Thoracic aorta (tissue), 2 donors: ENCODE data around the gene DUOX1. TPM values are rescaled to one million over a fixed set of nuclear protein-coding genes. Genes with fewer than 3 reads are reported as not detected.

ENCODE experiments used
- ATAC-seq: fragments of 150-250 bp; one replicate; pipeline ENCODE4 v1.8.0; 2017; ENCODE audit warnings: low read depth; ENCODE audit not compliant: insufficient number of reproducible peaks, low FRiP score
- DNase-seq: peaks from one replicate; pipeline ENCODE4 v3.0.0-alpha.2; 2020; ENCODE audit warnings: low spot score
- H3K27ac ChIP-seq, 2 donors: fragments of 200-600 bp; sonication (generic); 1 replicate in 1 of 2; 2 replicates in 1 of 2; pipeline ENCODE4 v1.5.1; 2016; ENCODE audit warnings: mild to moderate bottlenecking in 2 of 2, moderate library complexity in 2 of 2
- H3K27me3 ChIP-seq: fragments of 200-600 bp; sonication (generic); replicated peaks from 2 replicates; pipeline ENCODE4 v1.6.0; 2016; ENCODE audit warnings: mild to moderate bottlenecking; ENCODE audit not compliant: insufficient read depth
- H3K36me3 ChIP-seq: fragments of 200-600 bp; sonication (generic); one replicate; pipeline ENCODE4 v1.5.1; 2016
- H3K4me1 ChIP-seq, 2 donors: fragments of 200-600 bp; sonication (generic); 1 replicate in 1 of 2; 2 replicates in 1 of 2; pipeline versions ENCODE4 v1.5.1 to v1.6.0; 2016; ENCODE audit warnings: low read depth in 2 of 2, mild to moderate bottlenecking in 1 of 2; ENCODE audit not compliant: control insufficient read depth in 1 of 2
- H3K4me3 ChIP-seq: fragments of 200-600 bp; sonication (generic); 2 replicates; pipeline ENCODE4 v1.5.1; 2016; ENCODE audit warnings: mild to moderate bottlenecking
- H3K9me3 ChIP-seq: fragments of 200-600 bp; sonication (generic); 2 replicates; pipeline ENCODE4 v1.5.1; 2016
- CTCF ChIP-seq: fragments of 200-600 bp; sonication (generic); IDR thresholded peaks from one replicate; pipeline ENCODE4 v1.5.1; 2019; ENCODE audit warnings: antibody characterized with exemption
- total RNA-seq, 2 donors: library from RNA; depleted of rRNA; stranded (reverse); fragments of >200 nt; gene quantifications; one replicate each; pipeline versions ENCODE4 v1.1.0 to v1.2.3, GENCODE V29; 2016

The DUOX1 gene
- total RNA-seq, 2 donors from 2014 or later, result 0.56 to 0.68 TPM

- no peak for DNase-seq
- H3K4me1 ChIP-seq, result peaks cover 9 to 17% of the 10 kb centered on the region in 2 donors
- no peak overlapping the region for H3K4me3 ChIP-seq
- no peak for TF ChIP-seq CTCF
- H3K9me3 ChIP-seq, result no peaks in the 10 kb centered on the region
- peaks cover 9% of the 10 kb centered on the region for H3K27me3 ChIP-seq
- H3K36me3 ChIP-seq, result no peaks in the 10 kb centered on the region
- no peak for ATAC-seq
- H3K27ac ChIP-seq, result no peak overlapping the region
These were observed 9.5 kb upstream of the DUOX1 start for GRCh38 chr15:45120081-45120972.

- no peak for DNase-seq
- Histone ChIP-seq H3K4me1 (peaks cover 9 to 17% of the 10 kb centered on the region in 2 donors), H3K9me3 (no peaks in the 10 kb centered on the region), H3K27ac (no peak overlapping the region), H3K27me3 (peaks cover 6% of the 10 kb centered on the region), H3K4me3 (no peak overlapping the region), H3K36me3 (no peaks in the 10 kb centered on the region)
- TF ChIP-seq CTCF, result no peak
- no peak for ATAC-seq
These were observed 8.8 kb upstream of the DUOX1 start for GRCh38 chr15:45121020-45121419.

GRCh38 chr15:45121706-45122417 lies 7.9 kb upstream of the DUOX1 start:
- DNase-seq (no peak), ATAC-seq (no peak)
- H3K27me3 ChIP-seq, result no peaks in the 10 kb centered on the region
- no peak overlapping the region for H3K4me3 ChIP-seq
- no peak for TF ChIP-seq CTCF
- H3K27ac ChIP-seq, result no peak overlapping the region
- peaks cover 4 to 10% of the 10 kb centered on the region in 2 donors for H3K4me1 ChIP-seq
- no peaks in the 10 kb centered on the region for H3K36me3 ChIP-seq
- H3K9me3 ChIP-seq, result no peaks in the 10 kb centered on the region

GRCh38 chr15:45122719-45123118 lies 7.1 kb upstream of the DUOX1 start:
- H3K4me1 ChIP-seq, result peaks cover 0 to 2% of the 10 kb centered on the region in 2 donors
- H3K4me3 ChIP-seq, result no peak overlapping the region
- H3K36me3 ChIP-seq, result no peaks in the 10 kb centered on the region
- DNase-seq, result no peak
- H3K9me3 ChIP-seq, result no peaks in the 10 kb centered on the region
- H3K27me3 ChIP-seq, result no peaks in the 10 kb centered on the region
- no peak overlapping the region for H3K27ac ChIP-seq
- TF ChIP-seq CTCF, result no peak
- ATAC-seq, result no peak

- Histone ChIP-seq H3K9me3 (no peaks in the 10 kb centered on the region), H3K4me3 (no peak overlapping the region), H3K27me3 (no peaks in the 10 kb centered on the region), H3K27ac (no peak overlapping the region), H3K36me3 (no peaks in the 10 kb centered on the region), H3K4me1 (no peaks in the 10 kb centered on the region)
- ATAC-seq (no peak), DNase-seq (no peak)
- TF ChIP-seq CTCF, result no peak
These were observed 6.4 kb upstream of the DUOX1 start for GRCh38 chr15:45123397-45123796.
